Central memory CD8-positive, alpha-beta T cell (primary cell): ENCODE results near the gene CEP152.
"Not testable (repeated sequence)": the region's sequence is repeated elsewhere in the genome, so short reads cannot be mapped to it uniquely, and the experiment has no call there.

Experiments
- ATAC-seq: fragments of 150-1000 bp; cut with Tn5 transposase; replicated peaks from 2 replicates; pipeline ENCODE4 v1.10.0; 2022; ENCODE audit warnings: mild to moderate bottlenecking, moderate FRiP score, moderate number of reproducible peaks; ENCODE audit not compliant: poor library complexity, severe bottlenecking; ENCODE audit errors: extremely low read depth
- DNase-seq, 2 donors: peaks; one replicate each; pipeline ENCODE4 v3.0.0; 2021; ENCODE audit warnings: low spot score in 2 of 2
- H3K27ac Mint-ChIP-seq: one replicate; pipeline ENCODE4 v1.8.0; 2022; ENCODE audit warnings: low read depth, mild to moderate bottlenecking, moderate library complexity, mixed read lengths
- H3K27me3 Mint-ChIP-seq: one replicate; pipeline ENCODE4 v1.8.0; 2022; ENCODE audit warnings: mixed read lengths
- H3K36me3 Mint-ChIP-seq: one replicate; pipeline ENCODE4 v1.8.0; 2022; ENCODE audit warnings: mild to moderate bottlenecking, moderate library complexity, mixed read lengths; ENCODE audit not compliant: insufficient read depth
- H3K4me1 Mint-ChIP-seq: one replicate; pipeline ENCODE4 v1.8.0; 2022; ENCODE audit warnings: mixed read lengths
- H3K4me3 Mint-ChIP-seq: one replicate; pipeline ENCODE4 v1.8.0; 2022; ENCODE audit warnings: mild to moderate bottlenecking, moderate library complexity, mixed read lengths
- H3K9me3 Mint-ChIP-seq: one replicate; pipeline ENCODE4 v1.8.0; 2022; ENCODE audit warnings: mixed read lengths

CEP152 gene, protein sequence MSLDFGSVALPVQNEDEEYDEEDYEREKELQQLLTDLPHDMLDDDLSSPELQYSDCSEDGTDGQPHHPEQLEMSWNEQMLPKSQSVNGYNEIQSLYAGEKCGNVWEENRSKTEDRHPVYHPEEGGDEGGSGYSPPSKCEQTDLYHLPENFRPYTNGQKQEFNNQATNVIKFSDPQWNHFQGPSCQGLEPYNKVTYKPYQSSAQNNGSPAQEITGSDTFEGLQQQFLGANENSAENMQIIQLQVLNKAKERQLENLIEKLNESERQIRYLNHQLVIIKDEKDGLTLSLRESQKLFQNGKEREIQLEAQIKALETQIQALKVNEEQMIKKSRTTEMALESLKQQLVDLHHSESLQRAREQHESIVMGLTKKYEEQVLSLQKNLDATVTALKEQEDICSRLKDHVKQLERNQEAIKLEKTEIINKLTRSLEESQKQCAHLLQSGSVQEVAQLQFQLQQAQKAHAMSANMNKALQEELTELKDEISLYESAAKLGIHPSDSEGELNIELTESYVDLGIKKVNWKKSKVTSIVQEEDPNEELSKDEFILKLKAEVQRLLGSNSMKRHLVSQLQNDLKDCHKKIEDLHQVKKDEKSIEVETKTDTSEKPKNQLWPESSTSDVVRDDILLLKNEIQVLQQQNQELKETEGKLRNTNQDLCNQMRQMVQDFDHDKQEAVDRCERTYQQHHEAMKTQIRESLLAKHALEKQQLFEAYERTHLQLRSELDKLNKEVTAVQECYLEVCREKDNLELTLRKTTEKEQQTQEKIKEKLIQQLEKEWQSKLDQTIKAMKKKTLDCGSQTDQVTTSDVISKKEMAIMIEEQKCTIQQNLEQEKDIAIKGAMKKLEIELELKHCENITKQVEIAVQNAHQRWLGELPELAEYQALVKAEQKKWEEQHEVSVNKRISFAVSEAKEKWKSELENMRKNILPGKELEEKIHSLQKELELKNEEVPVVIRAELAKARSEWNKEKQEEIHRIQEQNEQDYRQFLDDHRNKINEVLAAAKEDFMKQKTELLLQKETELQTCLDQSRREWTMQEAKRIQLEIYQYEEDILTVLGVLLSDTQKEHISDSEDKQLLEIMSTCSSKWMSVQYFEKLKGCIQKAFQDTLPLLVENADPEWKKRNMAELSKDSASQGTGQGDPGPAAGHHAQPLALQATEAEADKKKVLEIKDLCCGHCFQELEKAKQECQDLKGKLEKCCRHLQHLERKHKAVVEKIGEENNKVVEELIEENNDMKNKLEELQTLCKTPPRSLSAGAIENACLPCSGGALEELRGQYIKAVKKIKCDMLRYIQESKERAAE (N-terminal part only)

GRCh38 chr15:48810414-48811324, at the start of gene CEP152:
CEP152 (minus strand) TSS chr15:48811069; CDS start chr15:48805649, 5,420 bp downstream.
- peak within 1 kb of the TSS; percentile 80 for H3K27ac Mint-ChIP-seq
- H3K4me1 Mint-ChIP-seq: peaks cover 38% of the 10 kb centered on the region
- H3K9me3 Mint-ChIP-seq: no peaks in the 10 kb centered on the region
- no peaks in the 10 kb centered on the region for H3K27me3 Mint-ChIP-seq
- DNase-seq (peak; percentile 93 to 96), ATAC-seq (peak; percentile 96)
- H3K4me3 Mint-ChIP-seq: peak within 1 kb of the TSS; percentile 93
- H3K36me3 Mint-ChIP-seq: peaks cover 8% of the 10 kb centered on the region

DNA sequence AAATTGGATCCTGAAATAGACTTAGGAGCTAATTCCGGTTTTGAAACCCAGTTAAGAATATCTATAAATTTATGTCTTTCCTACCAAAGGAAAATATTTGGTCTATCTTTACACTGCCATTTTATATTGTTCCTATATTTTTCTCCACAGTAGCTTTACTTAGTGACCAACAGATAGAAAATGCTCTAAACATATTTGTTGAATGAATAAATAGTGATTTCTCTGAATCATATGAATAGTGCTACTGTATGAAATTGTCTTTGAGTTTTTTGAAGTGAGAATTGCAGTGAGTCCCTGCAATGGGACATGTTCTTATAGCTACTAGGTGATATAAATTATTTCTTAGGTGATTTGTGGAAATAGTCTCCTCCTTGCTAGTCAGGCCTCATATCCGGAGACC, 48.6 kb upstream of the CEP152 start:
- Mint-ChIP-seq H3K9me3 (no peaks in the 10 kb centered on the region), H3K27me3 (peaks cover 8% of the 10 kb centered on the region), H3K36me3 (no peaks in the 10 kb centered on the region), H3K4me3 (no peak overlapping the region), H3K27ac (no peak overlapping the region), H3K4me1 (no peaks in the 10 kb centered on the region)
- DNase-seq: no peak
- no peak for ATAC-seq

DNA sequence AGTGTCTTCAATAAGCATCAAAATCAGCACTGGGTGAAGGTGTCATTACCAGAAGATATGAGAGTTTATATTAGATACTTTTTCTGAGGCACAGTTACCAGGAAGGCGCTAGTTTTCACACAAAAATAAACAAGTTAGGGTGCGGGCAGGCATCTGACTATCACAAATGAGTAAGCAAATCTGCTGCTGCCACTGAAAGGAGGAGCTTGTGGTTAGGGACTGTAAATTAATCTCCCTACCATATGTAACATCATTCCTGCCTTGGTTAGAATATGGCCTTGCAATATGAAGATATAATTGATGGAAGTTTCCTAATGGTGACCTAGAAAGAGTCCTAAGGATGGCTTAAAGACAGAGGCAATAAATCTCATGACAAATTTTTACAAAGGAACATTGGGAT, 47.5 kb upstream of the CEP152 start:
- no peak for DNase-seq
- no peaks in the 10 kb centered on the region for H3K36me3 Mint-ChIP-seq
- no peak overlapping the region for H3K4me3 Mint-ChIP-seq
- H3K27ac Mint-ChIP-seq: no peak overlapping the region
- no peaks in the 10 kb centered on the region for H3K4me1 Mint-ChIP-seq
- ATAC-seq: no peak
- H3K9me3 Mint-ChIP-seq: no peaks in the 10 kb centered on the region
- H3K27me3 Mint-ChIP-seq: peaks cover 8% of the 10 kb centered on the region

DNA sequence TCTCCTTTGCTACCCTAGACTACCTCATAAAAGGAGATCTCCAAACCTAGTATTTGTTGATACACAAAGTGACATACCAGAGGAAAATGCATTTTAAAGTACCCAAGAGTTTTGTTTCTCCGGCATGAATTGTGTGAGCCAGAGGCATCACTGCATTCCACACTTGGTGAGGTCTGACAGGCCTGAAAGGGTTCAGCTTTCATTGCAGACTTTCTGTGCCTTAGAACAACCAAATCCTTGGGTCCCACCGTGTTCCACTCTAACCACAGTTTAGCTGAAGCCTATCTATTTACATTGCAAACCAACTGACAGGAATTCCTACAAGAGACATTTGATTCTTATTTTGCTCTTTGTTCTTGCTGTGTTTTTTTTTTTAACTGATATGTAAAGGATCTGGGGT, 46.1 kb upstream of the CEP152 start:
- Mint-ChIP-seq H3K36me3 (no peaks in the 10 kb centered on the region), H3K4me3 (no peak overlapping the region), H3K27ac (no peak overlapping the region), H3K4me1 (no peaks in the 10 kb centered on the region), H3K9me3 (no peaks in the 10 kb centered on the region), H3K27me3 (peaks cover 8% of the 10 kb centered on the region)
- no peak for ATAC-seq
- DNase-seq: no peak

- H3K27me3 Mint-ChIP-seq: peaks cover 8% of the 10 kb centered on the region
- no peak overlapping the region for H3K4me3 Mint-ChIP-seq
- H3K27ac Mint-ChIP-seq: no peak overlapping the region
- DNase-seq (no peak), ATAC-seq (no peak)
- H3K36me3 Mint-ChIP-seq: no peaks in the 10 kb centered on the region
- no peaks in the 10 kb centered on the region for H3K9me3 Mint-ChIP-seq
- H3K4me1 Mint-ChIP-seq: no peaks in the 10 kb centered on the region
Observed at GRCh38 chr15:48855501-48856440, 44.9 kb upstream of the CEP152 start.

- not testable (repeated sequence) for H3K27ac Mint-ChIP-seq, H3K9me3 Mint-ChIP-seq, ATAC-seq, H3K4me1 Mint-ChIP-seq, H3K4me3 Mint-ChIP-seq, H3K27me3 Mint-ChIP-seq, DNase-seq, H3K36me3 Mint-ChIP-seq
Observed at GRCh38 chr15:48854434-48854833, 43.6 kb upstream of the CEP152 start.

DNA sequence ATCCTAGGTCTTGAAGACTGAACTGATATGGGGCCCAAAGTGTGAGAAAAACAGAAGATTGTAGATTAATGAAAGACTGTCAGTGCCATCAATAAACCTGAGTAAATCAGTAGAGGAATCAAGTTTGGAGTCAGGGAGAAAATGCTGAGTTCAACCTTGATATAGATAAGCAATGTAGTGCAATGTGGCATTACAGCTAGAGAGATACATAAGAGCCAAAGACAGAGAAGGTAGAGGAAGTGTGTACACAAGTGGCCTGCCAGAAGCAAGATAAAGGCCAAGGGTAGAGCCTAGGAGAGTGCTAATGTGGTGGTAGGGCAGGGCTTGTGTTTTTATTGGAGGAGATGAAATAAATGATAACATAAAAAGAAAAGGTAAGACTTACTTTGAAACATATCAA, 41.1 kb upstream of the CEP152 start:
- Mint-ChIP-seq H3K4me1 (no peaks in the 10 kb centered on the region), H3K36me3 (no peaks in the 10 kb centered on the region), H3K4me3 (no peak overlapping the region), H3K9me3 (no peaks in the 10 kb centered on the region), H3K27me3 (peaks cover 10% of the 10 kb centered on the region), H3K27ac (no peak overlapping the region)
- DNase-seq (no peak), ATAC-seq (no peak)

GRCh38 chr15:48850648-48851047, 39.8 kb upstream of the CEP152 start:
- no peak for DNase-seq
- Mint-ChIP-seq H3K27me3 (peaks cover 10% of the 10 kb centered on the region), H3K27ac (no peak overlapping the region), H3K4me3 (no peak overlapping the region), H3K36me3 (no peaks in the 10 kb centered on the region), H3K9me3 (no peaks in the 10 kb centered on the region), H3K4me1 (no peaks in the 10 kb centered on the region)
- no peak for ATAC-seq

GRCh38 chr15:48845123-48845522, 34.3 kb upstream of the CEP152 start:
- Mint-ChIP-seq H3K4me1 (no peaks in the 10 kb centered on the region), H3K4me3 (no peak overlapping the region), H3K27me3 (peaks cover 10% of the 10 kb centered on the region), H3K9me3 (no peaks in the 10 kb centered on the region), H3K27ac (no peak overlapping the region), H3K36me3 (no peaks in the 10 kb centered on the region)
- ATAC-seq (no peak), DNase-seq (no peak)

GRCh38 chr15:48842501-48842900, 31.6 kb upstream of the CEP152 start:
- ATAC-seq: no peak
- no peak overlapping the region for H3K27ac Mint-ChIP-seq

DNA sequence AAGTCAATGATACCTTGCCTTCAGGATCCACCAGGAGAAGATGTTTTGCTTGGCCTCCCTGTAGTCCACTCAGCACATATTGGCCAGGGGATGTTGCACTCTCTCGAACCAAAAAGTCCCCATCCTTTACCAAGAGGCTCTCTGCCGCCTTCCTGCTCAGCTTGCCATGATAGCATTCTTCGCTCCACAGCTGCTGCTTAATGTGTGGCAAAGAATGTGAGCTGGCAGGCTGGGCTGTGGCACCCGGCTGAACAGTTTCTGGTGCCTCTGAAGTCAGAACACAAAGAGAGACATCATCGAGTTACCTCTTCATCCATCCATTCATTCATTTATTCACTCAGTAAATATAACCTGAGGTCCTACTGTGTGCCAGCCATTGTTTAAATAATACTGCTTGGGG, 23.9 kb upstream of the CEP152 start:
- H3K4me1 Mint-ChIP-seq: no peaks in the 10 kb centered on the region

More at GRCh38 chr15:48842501-48842900, 31.6 kb upstream of the CEP152 start:
- H3K4me1 Mint-ChIP-seq: no peaks in the 10 kb centered on the region
- H3K36me3 Mint-ChIP-seq: no peaks in the 10 kb centered on the region
- no peak overlapping the region for H3K4me3 Mint-ChIP-seq
- H3K9me3 Mint-ChIP-seq: no peaks in the 10 kb centered on the region
- peaks cover 14% of the 10 kb centered on the region for H3K27me3 Mint-ChIP-seq
- DNase-seq: no peak

More for the DNA sequence above, 23.9 kb upstream of the CEP152 start:
- no peak overlapping the region for H3K4me3 Mint-ChIP-seq
- ATAC-seq: no peak
- no peak for DNase-seq
- H3K27me3 Mint-ChIP-seq: peaks cover 62% of the 10 kb centered on the region
- no peaks in the 10 kb centered on the region for H3K36me3 Mint-ChIP-seq
- peaks cover 15% of the 10 kb centered on the region for H3K9me3 Mint-ChIP-seq
- no peak overlapping the region for H3K27ac Mint-ChIP-seq
